PFSK-1 (cell line): ENCODE results near the gene DCUN1D3.

Experiments
- FOXP2 ChIP-seq: optimal IDR thresholded peaks from 2 replicates; pipeline ENCODE3; 2011; ENCODE audit warnings: borderline replicate concordance, control low read depth, inconsistent platforms; ENCODE audit not compliant: insufficient read depth; ENCODE audit errors: extremely low read length, extremely low read depth
- POLR2AphosphoS5 ChIP-seq: IDR thresholded peaks from 2 replicates; pipeline ENCODE4 v1.6.1; 2012; ENCODE audit warnings: low read depth, mild to moderate bottlenecking, control low read depth, low read length, moderate library complexity
- REST ChIP-seq, 2 experiments: IDR thresholded peaks; 2 replicates each; pipeline versions ENCODE4 v1.6.1 to v1.8.0; 2011 to 2012; ENCODE audit warnings: low read depth in 2 of 2, low read length in 2 of 2, control low read depth in 1 of 2, inconsistent platforms in 1 of 2, mild to moderate bottlenecking in 1 of 2, moderate library complexity in 1 of 2; ENCODE audit not compliant: insufficient read depth in 1 of 2
- SIN3A ChIP-seq: IDR thresholded peaks from 2 replicates; pipeline ENCODE4 v1.6.1; 2012; ENCODE audit warnings: mild to moderate bottlenecking, low read length, moderate library complexity, borderline replicate concordance; ENCODE audit not compliant: insufficient read depth
- TAF1 ChIP-seq: IDR thresholded peaks from 2 replicates; pipeline ENCODE4 v1.6.1; 2012; ENCODE audit warnings: low read length, control low read depth, borderline replicate concordance; ENCODE audit not compliant: insufficient read depth

Gene DCUN1D3

GRCh38 chr16:20938426-20938825 lies 38.3 kb upstream of the DCUN1D3 start:
- TF ChIP-seq SIN3A, result no peak
- no peak for TF ChIP-seq POLR2AphosphoS5
- TF ChIP-seq FOXP2, result no peak
- no peak for TF ChIP-seq REST (IDR thresholded peaks at IDR 0.05; ENCODE audit: insufficient read depth in 1 of 2, low read depth in 2 of 2, low read length in 2 of 2)
- no peak for TF ChIP-seq TAF1

- no peak for TF ChIP-seq TAF1
- TF ChIP-seq SIN3A, result no peak
- TF ChIP-seq REST (IDR thresholded peaks at IDR 0.05; ENCODE audit: insufficient read depth in 1 of 2, low read depth in 2 of 2, low read length in 2 of 2), result no peak
- no peak for TF ChIP-seq FOXP2
- TF ChIP-seq POLR2AphosphoS5, result no peak
Observed at GRCh38 chr16:20937736-20938135, 37.6 kb upstream of the DCUN1D3 start.

- TF ChIP-seq REST (IDR thresholded peaks at IDR 0.05; ENCODE audit: insufficient read depth in 1 of 2, low read depth in 2 of 2, low read length in 2 of 2) (no peak), POLR2AphosphoS5 (no peak), FOXP2 (no peak), TAF1 (no peak), SIN3A (no peak)
Observed at GRCh38 chr16:20933589-20933988, 33.4 kb upstream of the DCUN1D3 start.

GRCh38 chr16:20931066-20931600 lies 31.0 kb upstream of the DCUN1D3 start:
- TF ChIP-seq SIN3A (no peak), TAF1 (no peak), POLR2AphosphoS5 (no peak), REST (IDR thresholded peaks at IDR 0.05; ENCODE audit: insufficient read depth in 1 of 2, low read depth in 2 of 2, low read length in 2 of 2) (no peak)

GRCh38 chr16:20930365-20930690 lies 30.2 kb upstream of the DCUN1D3 start:
- TF ChIP-seq TAF1, result no peak
